Measurements from ENCODE around the gene ARMC7. TPM values are rescaled to one million over a fixed set of nuclear protein-coding genes. Genes with fewer than 3 reads are reported as not detected.

ARMC7 gene
- polyA plus RNA-seq, 3 donors, result 15.2 to 17.7 (median 15.8) TPM

DNA sequence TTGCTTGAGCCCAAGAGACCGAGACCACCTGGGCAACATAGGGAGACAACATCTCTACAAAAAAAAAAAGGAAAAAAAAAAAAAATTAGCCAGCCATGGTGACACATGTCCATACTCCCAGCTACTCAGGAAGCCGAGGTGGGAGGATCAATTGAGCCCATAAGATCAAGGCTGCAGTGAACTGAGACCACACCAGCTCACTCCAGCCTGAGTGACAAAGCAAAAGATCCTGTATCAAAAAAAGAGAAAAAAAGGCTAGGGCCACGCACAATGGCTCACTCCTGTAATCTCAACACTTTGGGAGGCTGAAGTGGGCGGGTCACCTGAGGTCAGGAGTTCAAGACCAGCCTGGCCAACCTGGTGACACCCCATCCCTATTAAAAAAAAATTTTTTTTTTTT lies 59.2 kb downstream of the ARMC7 start:
- DNase-seq (ENCODE audit: extremely low read depth in 1 of 11, low read depth in 9 of 11, low spot score in 4 of 11), result no peak

DNA sequence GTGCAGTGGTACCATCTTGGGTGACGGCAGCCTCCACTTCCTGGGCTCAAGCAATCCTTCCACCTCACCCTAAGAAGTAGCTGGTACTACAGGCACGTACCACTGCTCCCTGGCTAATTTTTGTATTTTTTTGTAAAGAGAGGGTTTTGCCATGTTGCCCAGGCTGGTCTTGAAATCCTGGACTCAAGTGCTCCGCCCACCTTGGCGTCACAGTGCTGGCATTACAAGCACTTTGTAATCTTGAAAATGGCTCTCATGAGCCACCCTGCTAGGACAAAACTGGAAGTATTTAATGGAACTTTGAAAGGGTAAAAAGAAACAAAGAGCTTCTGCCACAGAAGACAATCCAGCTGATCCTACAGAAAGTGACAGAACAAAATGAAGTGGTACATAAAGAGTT lies 63.8 kb downstream of the ARMC7 start:
- DNase-seq (ENCODE audit: extremely low read depth in 1 of 11, low read depth in 9 of 11, low spot score in 4 of 11), result no peak

DNA sequence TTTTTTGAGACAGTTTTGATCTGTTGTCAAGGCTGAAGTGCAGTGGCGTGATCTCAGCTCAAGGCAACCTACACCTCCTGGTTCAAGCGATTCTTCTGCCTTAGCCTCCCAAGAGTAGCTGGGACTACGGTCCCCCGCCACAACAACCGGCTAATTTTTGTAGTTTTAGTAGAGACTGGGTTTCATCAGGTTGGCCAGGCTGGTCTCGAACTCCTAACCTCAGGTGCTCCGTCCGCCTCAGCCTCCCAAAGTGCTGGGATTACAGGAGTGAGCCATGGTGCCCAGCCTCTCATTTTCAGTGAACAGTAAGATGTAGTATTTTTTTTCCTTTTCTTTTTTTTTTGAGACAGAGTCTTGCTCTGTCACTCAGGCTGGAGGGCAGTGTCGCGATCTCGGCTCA lies 65.2 kb downstream of the ARMC7 start:
- DNase-seq (ENCODE audit: extremely low read depth in 1 of 11, low read depth in 9 of 11, low spot score in 4 of 11), result no peak

DNA sequence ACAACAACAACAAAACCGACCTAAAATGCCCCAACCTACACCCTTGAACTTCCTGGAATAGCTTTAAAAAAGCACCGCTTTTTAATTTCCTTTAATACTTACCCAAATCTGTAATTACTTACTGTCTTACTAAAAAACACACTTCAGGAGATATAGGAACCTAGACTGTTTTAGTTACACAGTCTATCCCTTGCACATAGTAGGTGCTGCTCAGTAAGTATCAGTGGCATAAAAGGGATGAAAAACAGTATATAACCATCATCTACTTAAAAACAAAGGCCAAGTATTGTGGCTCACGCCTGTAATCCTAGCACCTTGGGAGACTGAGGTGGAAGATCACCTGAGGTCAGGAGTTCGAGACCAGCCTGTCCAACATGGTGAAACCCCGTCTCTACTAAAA lies 66.9 kb downstream of the ARMC7 start:
- DNase-seq (ENCODE audit: extremely low read depth in 1 of 11, low read depth in 9 of 11, low spot score in 4 of 11), result no peak

DNA sequence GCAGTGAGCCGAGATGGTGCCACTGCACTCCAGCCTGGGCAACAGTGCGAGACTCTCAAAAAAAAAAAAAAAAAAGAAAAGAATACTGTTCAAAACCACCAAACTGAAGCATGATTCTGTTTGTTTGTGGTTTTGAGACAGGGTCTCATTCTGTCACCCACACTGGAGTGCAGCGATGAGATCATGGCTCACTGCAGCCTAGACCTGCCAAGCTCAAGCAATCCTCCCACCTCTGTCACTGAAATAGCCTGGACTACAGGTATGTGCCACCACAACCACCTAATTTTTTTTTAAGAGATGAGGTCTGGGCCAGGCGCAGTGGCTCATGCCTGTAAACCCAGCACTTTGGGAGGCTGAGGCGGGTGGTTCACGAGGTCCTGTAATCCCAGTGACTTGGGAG lies 68.7 kb downstream of the ARMC7 start:
- DNase-seq (ENCODE audit: extremely low read depth in 1 of 11, low read depth in 9 of 11, low spot score in 4 of 11), result no peak

Other genes starting within 250 kb of the ARMC7 start
- 1 to 10 TPM; 5.6 to 8.7 (median 8.6) TPM for gene FDXR, start 237.0 kb upstream of the ARMC7 start, polyA plus RNA-seq (ENCODE audit: insufficient read length in 3 of 3)
- gene FADS6, start 216.3 kb upstream of the ARMC7 start, polyA plus RNA-seq (ENCODE audit: insufficient read length in 3 of 3), result under 1 TPM; 0.25 to 0.67 (median 0.29) TPM
- gene USH1G, start 186.7 kb upstream of the ARMC7 start, polyA plus RNA-seq (ENCODE audit: insufficient read length in 3 of 3), result 1 to 10 TPM in 1 of 3 donors, under 1 TPM in 2; 0.56 to 1.2 (median 0.70) TPM
- gene OTOP2, start 185.7 kb upstream of the ARMC7 start, polyA plus RNA-seq (ENCODE audit: insufficient read length in 3 of 3), result not detected
- gene OTOP3, start 174.1 kb upstream of the ARMC7 start, polyA plus RNA-seq (ENCODE audit: insufficient read length in 3 of 3), result not detected
- gene HID1, start 137.2 kb upstream of the ARMC7 start, polyA plus RNA-seq (ENCODE audit: insufficient read length in 3 of 3), result 10 to 100 TPM in 2 of 3 donors, 1 to 10 TPM in 1; 9.2 to 16.8 (median 13.8) TPM
- gene CDR2L, start 122.3 kb upstream of the ARMC7 start, polyA plus RNA-seq (ENCODE audit: insufficient read length in 3 of 3), result 10 to 100 TPM in 1 of 3 donors, 1 to 10 TPM in 2; 8.0 to 11.4 (median 8.8) TPM
- gene MRPL58, start 97.3 kb upstream of the ARMC7 start, polyA plus RNA-seq (ENCODE audit: insufficient read length in 3 of 3), result 10 to 100 TPM; 26.1 to 28.4 (median 27.0) TPM
- gene ATP5PD, start 63.0 kb upstream of the ARMC7 start, polyA plus RNA-seq (ENCODE audit: insufficient read length in 3 of 3), result 100 to 1,000 TPM; 297 to 353 (median 303) TPM
- gene KCTD2, start 62.7 kb upstream of the ARMC7 start, polyA plus RNA-seq (ENCODE audit: insufficient read length in 3 of 3), result 10 to 100 TPM; 28.8 to 32.0 (median 30.2) TPM
- 10 to 100 TPM; 22.0 to 38.4 (median 26.1) TPM for gene SLC16A5, start 22.0 kb upstream of the ARMC7 start, polyA plus RNA-seq (ENCODE audit: insufficient read length in 3 of 3)
- 10 to 100 TPM; 46.9 to 70.1 (median 61.7) TPM for gene NT5C, start 21.8 kb downstream of the ARMC7 start, polyA plus RNA-seq (ENCODE audit: insufficient read length in 3 of 3)
- 100 to 1,000 TPM in 2 of 3 donors, 10 to 100 TPM in 1; 98.8 to 104 (median 104) TPM for gene JPT1, start 44.5 kb downstream of the ARMC7 start, polyA plus RNA-seq (ENCODE audit: insufficient read length in 3 of 3)
- 100 to 1,000 TPM; 609 to 769 (median 709) TPM for gene SUMO2, start 73.0 kb downstream of the ARMC7 start, polyA plus RNA-seq (ENCODE audit: insufficient read length in 3 of 3)
- gene NUP85, start 95.7 kb downstream of the ARMC7 start, polyA plus RNA-seq (ENCODE audit: insufficient read length in 3 of 3), result 10 to 100 TPM; 69.4 to 74.8 (median 70.6) TPM
- gene GGA3, start 151.6 kb downstream of the ARMC7 start, polyA plus RNA-seq (ENCODE audit: insufficient read length in 3 of 3), result 10 to 100 TPM; 44.3 to 46.9 (median 44.3) TPM
- gene MRPS7, start 151.9 kb downstream of the ARMC7 start, polyA plus RNA-seq (ENCODE audit: insufficient read length in 3 of 3), result 10 to 100 TPM; 66.3 to 77.0 (median 72.5) TPM
- gene MIF4GD, start 161.3 kb downstream of the ARMC7 start, polyA plus RNA-seq (ENCODE audit: insufficient read length in 3 of 3), result 10 to 100 TPM; 18.5 to 22.3 (median 20.4) TPM
- gene SLC25A19, start 179.5 kb downstream of the ARMC7 start, polyA plus RNA-seq (ENCODE audit: insufficient read length in 3 of 3), result 1 to 10 TPM; 7.1 to 8.7 (median 8.7) TPM